ENCODE measurements around the gene LOC128125822.
A peak's percentile ranks its signal among the peaks of the same experiment; 100 is the strongest.

Gene LOC128125822

GRCh38 chr6:63572747-63573075 is 431 bp downstream of the LOC128125822 start:
- no peak for TF ChIP-seq CTCF (IDR thresholded peaks at IDR 0.05; ENCODE audit: extremely low read depth, insufficient read depth, missing control alignments)
- DNase-seq (ENCODE audit: low spot score) = peak; percentile 23
- in situ Hi-C loops (cut with MboI; ENCODE audit: low pct_unique_long_range_greater_than_20kb, low sequenced_read_pairs, unreplicated experiment) = loop anchor here (25.0 kb wide), 1 partner anchor 210 kb away; no protein-coding TSS in a partner anchor

GRCh38 chr6:63573076-63573898 is 1.0 kb downstream of the LOC128125822 start:
- peak; percentile 12 for TF ChIP-seq CTCF (IDR thresholded peaks at IDR 0.05; ENCODE audit: extremely low read depth, insufficient read depth, missing control alignments)
- in situ Hi-C loops (cut with MboI; ENCODE audit: low pct_unique_long_range_greater_than_20kb, low sequenced_read_pairs, unreplicated experiment) = loop anchor here (25.0 kb wide), 1 partner anchor 211 kb away; no protein-coding TSS in a partner anchor
- peak; percentile 70 for DNase-seq (ENCODE audit: low spot score)

- TF ChIP-seq CTCF (IDR thresholded peaks at IDR 0.05; ENCODE audit: extremely low read depth, insufficient read depth, missing control alignments) = peak; percentile 65
- no peak for DNase-seq (ENCODE audit: low spot score)
- in situ Hi-C loops (cut with MboI; ENCODE audit: low pct_unique_long_range_greater_than_20kb, low sequenced_read_pairs, unreplicated experiment) = loop anchor here (25.0 kb wide), 1 partner anchor 212 kb away; no protein-coding TSS in a partner anchor
Measured at GRCh38 chr6:63573899-63574553, 1.7 kb downstream of the LOC128125822 start.

GRCh38 chr6:63574554-63574900 is 2.2 kb downstream of the LOC128125822 start:
- no peak for TF ChIP-seq CTCF (IDR thresholded peaks at IDR 0.05; ENCODE audit: extremely low read depth, insufficient read depth, missing control alignments)
- in situ Hi-C loops (cut with MboI; ENCODE audit: low pct_unique_long_range_greater_than_20kb, low sequenced_read_pairs, unreplicated experiment) = loop anchor here (25.0 kb wide), 1 partner anchor 212 kb away; no protein-coding TSS in a partner anchor

GRCh38 chr6:63576147-63576772 is 4.0 kb downstream of the LOC128125822 start:
- DNase-seq (ENCODE audit: low spot score) = no peak
- in situ Hi-C loops (cut with MboI; ENCODE audit: low pct_unique_long_range_greater_than_20kb, low sequenced_read_pairs, unreplicated experiment) = no loop called here
- no peak for TF ChIP-seq CTCF (IDR thresholded peaks at IDR 0.05; ENCODE audit: extremely low read depth, insufficient read depth, missing control alignments)

More at GRCh38 chr6:63574554-63574900, 2.2 kb downstream of the LOC128125822 start:
- DNase-seq (ENCODE audit: low spot score) = no peak

GRCh38 chr6:63576985-63577712 is 4.9 kb downstream of the LOC128125822 start:
- in situ Hi-C loops (cut with MboI; ENCODE audit: low pct_unique_long_range_greater_than_20kb, low sequenced_read_pairs, unreplicated experiment) = no loop called here
- no peak for TF ChIP-seq CTCF (IDR thresholded peaks at IDR 0.05; ENCODE audit: extremely low read depth, insufficient read depth, missing control alignments)
- no peak for DNase-seq (ENCODE audit: low spot score)

Measured in GM13977 (cell line).